PFSK-1 (cell line): ENCODE measurements around the gene GALNS.

ENCODE experiments used
- FOXP2 ChIP-seq: optimal IDR thresholded peaks from 2 replicates; pipeline ENCODE3; 2011; ENCODE audit warnings: borderline replicate concordance, control low read depth, inconsistent platforms; ENCODE audit not compliant: insufficient read depth; ENCODE audit errors: extremely low read length, extremely low read depth
- POLR2AphosphoS5 ChIP-seq: IDR thresholded peaks from 2 replicates; pipeline ENCODE4 v1.6.1; 2012; ENCODE audit warnings: low read depth, mild to moderate bottlenecking, control low read depth, low read length, moderate library complexity
- SIN3A ChIP-seq: IDR thresholded peaks from 2 replicates; pipeline ENCODE4 v1.6.1; 2012; ENCODE audit warnings: mild to moderate bottlenecking, low read length, moderate library complexity, borderline replicate concordance; ENCODE audit not compliant: insufficient read depth
- TAF1 ChIP-seq: IDR thresholded peaks from 2 replicates; pipeline ENCODE4 v1.6.1; 2012; ENCODE audit warnings: low read length, control low read depth, borderline replicate concordance; ENCODE audit not compliant: insufficient read depth
- TF ChIP-seq, protein P1 (sequence below), 2 experiments: IDR thresholded peaks; 2 replicates each; pipeline versions ENCODE4 v1.6.1 to v1.8.0; 2011 to 2012; ENCODE audit warnings: low read depth in 2 of 2, low read length in 2 of 2, control low read depth in 1 of 2, inconsistent platforms in 1 of 2, mild to moderate bottlenecking in 1 of 2, moderate library complexity in 1 of 2; ENCODE audit not compliant: insufficient read depth in 1 of 2

Gene GALNS

DNA sequence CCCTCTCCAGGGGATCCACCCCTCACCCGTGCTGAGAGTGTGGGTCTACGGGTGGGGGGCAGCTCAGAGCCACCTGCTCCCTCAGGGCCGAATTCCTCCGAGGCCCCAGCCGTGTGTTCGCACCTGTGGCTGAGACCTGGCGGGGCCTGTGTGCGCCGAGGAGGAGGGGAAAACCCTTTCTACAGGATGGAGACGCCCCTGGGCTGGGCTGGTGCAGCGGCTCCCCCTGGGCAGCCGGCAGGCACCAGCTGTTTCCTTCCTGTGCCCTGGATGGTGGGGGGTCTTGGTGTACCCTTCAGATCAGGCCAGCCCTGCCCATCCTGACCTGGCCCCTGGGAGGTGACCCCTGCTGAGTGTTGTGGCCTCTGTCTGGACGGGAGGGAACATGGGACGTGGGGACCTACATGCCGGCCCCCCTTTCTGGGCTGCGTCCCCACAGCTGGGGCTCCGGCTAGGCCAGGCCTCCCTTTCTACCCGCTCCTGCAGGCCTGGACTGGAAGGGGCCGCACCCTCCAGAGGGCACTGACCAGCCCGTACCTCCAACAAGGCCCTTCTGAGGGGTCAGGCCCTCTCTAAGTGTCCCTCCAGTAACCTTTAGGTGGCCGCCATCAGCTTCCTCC is 38.0 kb upstream of the GALNS start:
- TF ChIP-seq, protein P1, sequence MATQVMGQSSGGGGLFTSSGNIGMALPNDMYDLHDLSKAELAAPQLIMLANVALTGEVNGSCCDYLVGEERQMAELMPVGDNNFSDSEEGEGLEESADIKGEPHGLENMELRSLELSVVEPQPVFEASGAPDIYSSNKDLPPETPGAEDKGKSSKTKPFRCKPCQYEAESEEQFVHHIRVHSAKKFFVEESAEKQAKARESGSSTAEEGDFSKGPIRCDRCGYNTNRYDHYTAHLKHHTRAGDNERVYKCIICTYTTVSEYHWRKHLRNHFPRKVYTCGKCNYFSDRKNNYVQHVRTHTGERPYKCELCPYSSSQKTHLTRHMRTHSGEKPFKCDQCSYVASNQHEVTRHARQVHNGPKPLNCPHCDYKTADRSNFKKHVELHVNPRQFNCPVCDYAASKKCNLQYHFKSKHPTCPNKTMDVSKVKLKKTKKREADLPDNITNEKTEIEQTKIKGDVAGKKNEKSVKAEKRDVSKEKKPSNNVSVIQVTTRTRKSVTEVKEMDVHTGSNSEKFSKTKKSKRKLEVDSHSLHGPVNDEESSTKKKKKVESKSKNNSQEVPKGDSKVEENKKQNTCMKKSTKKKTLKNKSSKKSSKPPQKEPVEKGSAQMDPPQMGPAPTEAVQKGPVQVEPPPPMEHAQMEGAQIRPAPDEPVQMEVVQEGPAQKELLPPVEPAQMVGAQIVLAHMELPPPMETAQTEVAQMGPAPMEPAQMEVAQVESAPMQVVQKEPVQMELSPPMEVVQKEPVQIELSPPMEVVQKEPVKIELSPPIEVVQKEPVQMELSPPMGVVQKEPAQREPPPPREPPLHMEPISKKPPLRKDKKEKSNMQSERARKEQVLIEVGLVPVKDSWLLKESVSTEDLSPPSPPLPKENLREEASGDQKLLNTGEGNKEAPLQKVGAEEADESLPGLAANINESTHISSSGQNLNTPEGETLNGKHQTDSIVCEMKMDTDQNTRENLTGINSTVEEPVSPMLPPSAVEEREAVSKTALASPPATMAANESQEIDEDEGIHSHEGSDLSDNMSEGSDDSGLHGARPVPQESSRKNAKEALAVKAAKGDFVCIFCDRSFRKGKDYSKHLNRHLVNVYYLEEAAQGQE (IDR thresholded peaks at IDR 0.05; ENCODE audit: insufficient read depth in 1 of 2, low read depth in 2 of 2, low read length in 2 of 2), result no peak
- no peak for TF ChIP-seq POLR2AphosphoS5
- no peak for TF ChIP-seq SIN3A
- no peak for TF ChIP-seq TAF1
- no peak for TF ChIP-seq FOXP2

DNA sequence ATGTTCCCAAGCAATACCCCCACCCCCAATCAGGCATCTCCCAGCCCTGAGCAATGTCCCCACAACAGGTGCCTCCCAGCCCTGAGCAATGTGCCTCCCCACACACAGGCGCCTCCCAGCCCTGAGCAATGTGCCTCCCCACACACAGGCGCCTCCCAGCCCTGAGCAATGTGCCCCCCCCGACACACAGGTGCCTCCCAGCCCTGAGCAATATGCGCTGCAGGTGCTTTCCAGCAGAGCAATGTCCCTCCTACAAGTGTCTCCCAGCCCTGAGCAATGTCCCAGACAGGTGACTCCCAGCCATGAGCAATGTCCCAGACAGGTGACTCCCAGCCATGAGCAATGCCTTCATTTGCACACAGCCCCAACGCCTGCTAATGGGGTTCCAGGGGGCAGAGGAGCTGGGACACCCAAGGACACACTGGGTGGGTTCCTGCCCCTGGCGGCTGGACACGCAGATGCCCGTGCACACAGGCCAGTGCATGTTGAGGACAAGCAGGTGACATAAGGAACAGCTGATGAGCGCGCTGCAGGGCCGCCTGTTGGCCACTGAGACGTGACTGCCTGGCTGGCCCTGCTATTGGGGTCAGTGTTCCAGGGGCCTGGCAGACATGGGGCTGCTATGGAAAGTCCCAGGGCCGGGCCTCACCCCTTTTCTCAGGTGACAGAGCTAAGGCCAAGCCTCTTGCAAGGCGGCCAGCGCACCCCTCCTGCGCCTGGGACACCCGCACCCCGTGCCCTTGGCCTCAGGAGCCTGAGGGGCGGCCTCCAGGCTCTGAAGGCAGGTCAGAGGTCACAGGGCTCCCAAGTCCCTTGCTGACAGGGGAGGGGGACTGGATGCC is 36.6 kb upstream of the GALNS start:
- no peak for TF ChIP-seq POLR2AphosphoS5

DNA sequence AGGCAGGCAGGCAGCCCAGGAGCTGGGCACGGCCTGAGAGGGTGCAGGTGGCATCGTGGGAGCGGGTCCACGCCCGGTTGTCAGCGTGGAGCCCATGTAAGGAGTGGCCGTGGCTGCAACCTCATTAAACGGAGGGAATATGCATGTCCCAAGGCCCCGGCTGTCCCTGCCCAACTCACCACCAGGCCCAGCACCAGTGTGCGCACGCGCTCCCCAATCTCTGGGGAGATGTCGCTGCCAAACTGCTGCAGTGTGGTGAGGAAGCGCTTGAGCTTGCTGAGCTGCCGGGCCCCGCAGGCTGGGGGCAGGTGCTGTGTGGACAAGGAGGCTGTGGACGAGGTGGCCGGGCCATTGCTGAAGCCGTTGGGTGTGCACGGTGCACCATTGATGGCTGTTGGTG is 35.3 kb upstream of the GALNS start:
- TF ChIP-seq FOXP2, result no peak

DNA sequence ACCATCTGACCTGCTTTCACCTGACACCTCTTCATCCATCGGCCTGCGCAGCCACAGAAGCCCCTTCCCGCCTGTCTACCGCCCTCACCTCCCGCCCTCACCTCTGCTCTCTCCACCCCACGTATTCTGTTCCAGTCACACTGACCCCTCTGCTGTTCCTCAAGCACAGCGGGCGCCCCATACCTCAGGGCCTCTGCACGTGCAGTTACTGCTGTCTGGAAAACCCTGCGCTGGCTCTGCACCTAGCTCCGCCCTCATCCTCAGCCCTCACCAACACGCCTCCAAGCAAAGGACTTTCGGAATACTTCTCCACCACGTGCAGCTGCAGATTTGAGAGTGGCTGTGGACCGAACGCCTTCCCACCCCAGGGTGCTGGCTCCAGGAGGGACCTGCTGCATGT is 34.3 kb upstream of the GALNS start:
- TF ChIP-seq POLR2AphosphoS5 (no peak), FOXP2 (no peak), SIN3A (no peak), TAF1 (no peak)
- TF ChIP-seq, protein P1 (IDR thresholded peaks at IDR 0.05; ENCODE audit: insufficient read depth in 1 of 2, low read depth in 2 of 2, low read length in 2 of 2), result no peak

DNA sequence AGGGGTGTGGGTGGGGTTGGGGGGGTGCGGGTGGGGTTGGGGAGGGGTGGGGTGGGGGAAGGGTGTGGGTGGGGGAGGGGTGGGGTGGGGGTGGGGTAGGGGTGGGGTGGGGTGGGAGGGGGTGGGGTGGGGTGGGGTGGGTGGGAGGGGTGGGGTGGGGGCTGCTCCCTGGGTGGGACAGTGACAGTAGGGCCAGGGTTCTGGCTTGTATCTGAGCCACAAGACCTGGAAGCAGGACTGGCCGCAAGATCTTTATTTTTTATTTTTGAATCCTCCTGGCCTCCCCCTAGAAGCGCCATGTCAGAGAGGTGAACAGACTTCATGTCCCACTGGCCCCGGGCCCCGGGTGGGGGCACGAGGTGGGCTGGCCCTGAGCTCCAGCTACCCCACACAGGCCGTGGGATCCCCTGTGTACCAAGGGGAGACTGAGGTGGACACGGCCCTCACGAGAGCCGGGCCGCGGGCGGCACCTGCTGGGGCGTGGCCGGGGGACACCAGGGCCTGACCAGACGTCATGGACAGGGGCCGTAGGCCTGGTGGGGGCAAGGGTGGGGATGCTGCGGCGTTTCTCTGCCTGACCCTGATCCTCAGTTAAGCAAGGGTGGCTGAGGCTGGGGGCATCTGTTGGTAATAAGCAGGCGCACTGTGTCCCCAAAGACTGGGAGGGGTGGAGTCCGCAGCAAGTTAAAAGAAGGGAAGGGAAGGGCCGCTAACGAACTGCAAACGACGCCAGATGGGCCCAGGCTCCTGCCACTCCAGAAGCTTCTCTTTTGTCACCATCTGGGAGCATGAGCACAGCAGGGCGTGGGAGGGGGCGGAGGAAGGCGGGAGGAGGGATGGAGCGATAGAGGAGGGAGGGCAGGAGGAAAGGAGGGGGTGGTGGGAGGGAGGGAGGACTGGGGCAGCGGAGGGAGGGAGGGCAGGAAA is 32.0 kb upstream of the GALNS start:
- TF ChIP-seq FOXP2 (no peak), SIN3A (no peak), TAF1 (no peak), POLR2AphosphoS5 (no peak)
- TF ChIP-seq, protein P1 (IDR thresholded peaks at IDR 0.05; ENCODE audit: insufficient read depth in 1 of 2, low read depth in 2 of 2, low read length in 2 of 2), result no peak

DNA sequence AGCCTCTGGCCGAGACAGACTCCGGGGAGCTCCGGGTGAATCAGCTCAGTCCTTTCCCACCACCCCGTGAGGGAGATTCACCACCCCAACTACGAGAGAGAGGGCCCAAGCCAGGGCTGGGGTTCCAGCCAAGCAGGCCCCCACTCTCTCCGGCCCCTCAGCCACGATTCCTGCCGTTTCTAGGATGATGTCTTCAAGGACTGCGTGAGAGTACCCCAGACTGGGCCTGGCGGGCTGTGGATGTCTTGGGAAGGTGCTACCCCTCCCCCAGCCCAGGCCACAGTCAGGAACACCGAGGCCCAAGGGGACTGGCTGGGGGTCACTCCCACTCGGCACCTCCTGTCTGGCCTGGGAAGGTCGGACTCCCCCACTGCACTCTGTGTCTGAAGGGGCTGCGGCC is 31.3 kb upstream of the GALNS start:
- TF ChIP-seq, protein P1 (IDR thresholded peaks at IDR 0.05; ENCODE audit: insufficient read depth in 1 of 2, low read depth in 2 of 2, low read length in 2 of 2), result no peak
- TF ChIP-seq FOXP2 (no peak), SIN3A (no peak), TAF1 (no peak), POLR2AphosphoS5 (no peak)
